DMS79 (cell line): Measurements from ENCODE around the gene MITF.

Source experiments
- DNase-seq: peaks from one replicate; lab custom pipeline; 2025; lab: John Stamatoyannopoulos, UW

The MITF gene

GRCh38 chr3:69838696-69839515 is 99.6 kb downstream of the MITF start:
- DNase-seq, result no peak

GRCh38 chr3:69842351-69842750 is 103.1 kb downstream of the MITF start:
- DNase-seq, result no peak

- no peak for DNase-seq
These were observed 103.5 kb downstream of the MITF start for GRCh38 chr3:69842789-69843188.

GRCh38 chr3:69844706-69845105 is 105.4 kb downstream of the MITF start:
- DNase-seq, result no peak

- DNase-seq, result no peak
These were observed 108.0 kb downstream of the MITF start for GRCh38 chr3:69847303-69847702.

- DNase-seq, result no peak
These were observed 108.8 kb downstream of the MITF start for GRCh38 chr3:69848113-69848512.

- DNase-seq, result no peak
These were observed 111.6 kb downstream of the MITF start for GRCh38 chr3:69850849-69851248.

- no peak for DNase-seq
These were observed 113.8 kb downstream of the MITF start for GRCh38 chr3:69853027-69853426.

GRCh38 chr3:69855436-69856162 is 116.3 kb downstream of the MITF start:
- no peak for DNase-seq

GRCh38 chr3:69856965-69857705 is 117.9 kb downstream of the MITF start:
- DNase-seq, result no peak

- DNase-seq, result no peak
These were observed 122.3 kb downstream of the MITF start for GRCh38 chr3:69861556-69861955.

- no peak for DNase-seq
These were observed 124.9 kb downstream of the MITF start for GRCh38 chr3:69864141-69864540.

- no peak for DNase-seq
These were observed 125.5 kb downstream of the MITF start for GRCh38 chr3:69864766-69865165.

GRCh38 chr3:69865925-69866679 is 126.8 kb downstream of the MITF start:
- no peak for DNase-seq

GRCh38 chr3:69866988-69867720 is 127.9 kb downstream of the MITF start:
- no peak for DNase-seq

- DNase-seq, result no peak
These were observed 128.8 kb downstream of the MITF start for GRCh38 chr3:69867941-69868505.

- no peak for DNase-seq
These were observed 129.7 kb downstream of the MITF start for GRCh38 chr3:69868841-69869420.

- no peak for DNase-seq
These were observed 130.4 kb downstream of the MITF start for GRCh38 chr3:69869643-69870042.

GRCh38 chr3:69871251-69871650 is 132.0 kb downstream of the MITF start:
- no peak for DNase-seq

- no peak for DNase-seq
These were observed 132.6 kb downstream of the MITF start for GRCh38 chr3:69871868-69872267.
